Keratinocyte (primary cell): Measurements from ENCODE around the gene MYO15B. TPM values are rescaled to one million over a fixed set of nuclear protein-coding genes. Genes with fewer than 3 reads are reported as not detected.

ENCODE experiments used
- DNase-seq: peaks from one replicate; pipeline ENCODE4 v3.0.0-alpha.2; 2011; ENCODE audit warnings: low read depth, missing footprints, low spot score
- FAIRE-seq: peaks from 2 replicates; lab custom pipeline; 2011; peaks lifted over from hg19 to GRCh38; lab: Jason Lieb, UNC
- H2AFZ ChIP-seq: 2 replicates; pipeline ENCODE4 v1.6.0; 2012; ENCODE audit warnings: low read length, control low read depth, inconsistent platforms; ENCODE audit not compliant: control insufficient read depth
- H3K27ac ChIP-seq: 2 replicates; pipeline ENCODE4 v1.5.1; 2011; ENCODE audit warnings: low read length; ENCODE audit not compliant: control insufficient read depth, insufficient read depth
- H3K27me3 ChIP-seq: 3 replicates; pipeline ENCODE4 v1.6.0; 2011; ENCODE audit warnings: low read length; ENCODE audit not compliant: control insufficient read depth, insufficient read depth; ENCODE audit errors: extremely low read depth
- H3K36me3 ChIP-seq, 2 experiments: 2 replicates in 1 of 2; 3 replicates in 1 of 2; pipeline ENCODE4 v1.5.1; 2011; ENCODE audit warnings: low read length in 2 of 2, mild to moderate bottlenecking in 1 of 2; ENCODE audit not compliant: control insufficient read depth in 2 of 2, insufficient read depth in 2 of 2; ENCODE audit errors: extremely low read depth in 1 of 2
- H3K4me1 ChIP-seq: 3 replicates; pipeline ENCODE4 v1.5.1; 2011; ENCODE audit warnings: low read length; ENCODE audit not compliant: control insufficient read depth, insufficient read depth; ENCODE audit errors: extremely low read depth
- H3K4me2 ChIP-seq: 3 replicates; pipeline ENCODE4 v1.6.0; 2011; ENCODE audit warnings: low read depth, low read length; ENCODE audit not compliant: control insufficient read depth, insufficient read depth; ENCODE audit errors: extremely low read depth
- H3K4me3 ChIP-seq, 3 experiments: fragments of 200-600 bp in 1 of 3; sonication (generic) in 1 of 3; 2 replicates in 2 of 3; 3 replicates in 1 of 3; pipeline ENCODE4 v1.5.1; 2011 to 2016; ENCODE audit warnings: low read length in 3 of 3, mild to moderate bottlenecking in 3 of 3, control low read depth in 2 of 3, inconsistent platforms in 1 of 3, low read depth in 1 of 3, mixed read lengths in 1 of 3, mixed run types in 1 of 3, moderate library complexity in 1 of 3; ENCODE audit not compliant: control insufficient read depth in 2 of 3, insufficient read depth in 2 of 3; ENCODE audit errors: extremely low read depth in 1 of 3
- H3K79me2 ChIP-seq: 2 replicates; pipeline ENCODE4 v1.6.0; 2012; ENCODE audit warnings: low read length; ENCODE audit not compliant: control insufficient read depth, insufficient read depth
- H3K9ac ChIP-seq: 3 replicates; pipeline ENCODE4 v1.6.0; 2011; ENCODE audit warnings: low read length; ENCODE audit not compliant: control insufficient read depth, insufficient read depth; ENCODE audit errors: extremely low read depth
- H3K9me1 ChIP-seq: 3 replicates; pipeline ENCODE4 v1.6.0; 2011; ENCODE audit warnings: low read length; ENCODE audit not compliant: control insufficient read depth, insufficient read depth; ENCODE audit errors: extremely low read depth
- H3K9me3 ChIP-seq: 2 replicates; pipeline ENCODE4 v1.5.1; 2012; ENCODE audit warnings: low read depth, low read length; ENCODE audit not compliant: control insufficient read depth
- H4K20me1 ChIP-seq: 3 replicates; pipeline ENCODE4 v1.6.0; 2011; ENCODE audit warnings: low read length; ENCODE audit not compliant: control insufficient read depth, insufficient read depth; ENCODE audit errors: extremely low read depth
- EZH2 ChIP-seq: IDR thresholded peaks from one replicate; pipeline ENCODE4 v1.6.1; 2012; ENCODE audit warnings: inconsistent platforms, mild to moderate bottlenecking, low read length, moderate library complexity
- dilution Hi-C: fragments of 300-500 bp; cut with MboI; formaldehyde crosslinking; loops from one replicate; pipeline ENCODE4 v1.7.0; 2020; ENCODE audit warnings: low sequenced_read_pairs; ENCODE audit not compliant: extremely low pct_ligation_motif_present
- polyA plus RNA-seq, 5 experiments: library from polyadenylated mRNA; depleted of rRNA in 3 of 5; stranded (reverse) in 3 of 5; stranded (forward) in 1 of 5; unstranded in 1 of 5; fragments of >200 nt; gene quantifications; 1 replicate in 1 of 5; 2 replicates in 3 of 5; 3 replicates in 1 of 5; pipeline versions ENCODE4 v1.2.1 to v1.2.3, GENCODE V29; 2011 to 2012; ENCODE audit warnings: missing spikeins in 2 of 5, low read depth in 1 of 5, low replicate concordance in 1 of 5
- TF ChIP-seq, protein P1 (sequence below), 3 experiments: IDR thresholded peaks in 1 of 3; conservative IDR thresholded peaks in 1 of 3; optimal IDR thresholded peaks in 1 of 3; 2 replicates in 2 of 3; 3 replicates in 1 of 3; pipeline versions ENCODE3 to v1.5.1; 2011; ENCODE audit warnings: low read length in 3 of 3, mild to moderate bottlenecking in 3 of 3, moderate library complexity in 2 of 3, control low read depth in 1 of 3, inconsistent platforms in 1 of 3; ENCODE audit not compliant: insufficient read depth in 2 of 3; ENCODE audit errors: extremely low read depth in 1 of 3

Gene MYO15B
- polyA plus RNA-seq, 1 donor (not counting 4 experiments of a cell fraction or from before 2014, with no cell fraction given) = 0.14 TPM

DNA sequence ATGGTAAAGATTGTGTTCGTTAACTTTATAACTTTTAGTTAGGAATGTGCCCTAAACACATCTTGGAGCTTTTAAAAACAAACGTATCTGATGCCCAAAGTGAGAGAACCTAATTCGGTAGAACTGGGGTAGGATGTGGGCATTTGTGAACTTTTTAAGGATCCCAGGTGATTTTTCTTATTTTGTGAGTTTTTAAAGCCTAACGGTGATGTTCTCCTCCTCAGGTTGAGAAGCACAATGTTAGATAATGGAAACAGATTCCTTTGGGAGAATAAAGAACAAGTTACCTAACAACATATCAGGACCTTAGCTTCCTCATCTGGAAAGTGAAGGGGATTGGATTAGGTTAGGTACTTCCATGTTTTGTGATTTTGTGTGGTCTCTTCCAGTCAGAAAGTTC is 80.2 kb downstream of the MYO15B start:
- peak overlapping the region; percentile 97 for H3K9ac ChIP-seq
- DNase-seq = no peak
- TF ChIP-seq, protein P1, sequence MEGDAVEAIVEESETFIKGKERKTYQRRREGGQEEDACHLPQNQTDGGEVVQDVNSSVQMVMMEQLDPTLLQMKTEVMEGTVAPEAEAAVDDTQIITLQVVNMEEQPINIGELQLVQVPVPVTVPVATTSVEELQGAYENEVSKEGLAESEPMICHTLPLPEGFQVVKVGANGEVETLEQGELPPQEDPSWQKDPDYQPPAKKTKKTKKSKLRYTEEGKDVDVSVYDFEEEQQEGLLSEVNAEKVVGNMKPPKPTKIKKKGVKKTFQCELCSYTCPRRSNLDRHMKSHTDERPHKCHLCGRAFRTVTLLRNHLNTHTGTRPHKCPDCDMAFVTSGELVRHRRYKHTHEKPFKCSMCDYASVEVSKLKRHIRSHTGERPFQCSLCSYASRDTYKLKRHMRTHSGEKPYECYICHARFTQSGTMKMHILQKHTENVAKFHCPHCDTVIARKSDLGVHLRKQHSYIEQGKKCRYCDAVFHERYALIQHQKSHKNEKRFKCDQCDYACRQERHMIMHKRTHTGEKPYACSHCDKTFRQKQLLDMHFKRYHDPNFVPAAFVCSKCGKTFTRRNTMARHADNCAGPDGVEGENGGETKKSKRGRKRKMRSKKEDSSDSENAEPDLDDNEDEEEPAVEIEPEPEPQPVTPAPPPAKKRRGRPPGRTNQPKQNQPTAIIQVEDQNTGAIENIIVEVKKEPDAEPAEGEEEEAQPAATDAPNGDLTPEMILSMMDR (optimal IDR thresholded peaks at IDR 0.05 in 1 of 3, IDR thresholded peaks at IDR 0.05 in 1 of 3, conservative IDR thresholded peaks at IDR 0.05 in 1 of 3; ENCODE audit: extremely low read depth in 1 of 3, insufficient read depth in 2 of 3, low read length in 3 of 3) = no peak
- no peak for TF ChIP-seq EZH2
- H4K20me1 ChIP-seq = peaks cover 4% of the 10 kb centered on the region
- peak overlapping the region; percentile 95 for H3K27ac ChIP-seq
- H3K4me1 ChIP-seq = peaks cover 16% of the 10 kb centered on the region
- no peak for FAIRE-seq
- H3K9me1 ChIP-seq = no peaks in the 10 kb centered on the region
- H2AFZ ChIP-seq = no peak overlapping the region
- peak overlapping the region; percentile 98 for H3K4me2 ChIP-seq
- peaks cover 14 to 39% of the 10 kb centered on the region in 2 experiments for H3K36me3 ChIP-seq
- H3K27me3 ChIP-seq = no peaks in the 10 kb centered on the region
- H3K9me3 ChIP-seq = no peaks in the 10 kb centered on the region
- dilution Hi-C loops = no loop called here
- peaks cover 69% of the 10 kb centered on the region for H3K79me2 ChIP-seq
- peak overlapping the region; percentile 84 to 98 (median 98) for H3K4me3 ChIP-seq

DNA sequence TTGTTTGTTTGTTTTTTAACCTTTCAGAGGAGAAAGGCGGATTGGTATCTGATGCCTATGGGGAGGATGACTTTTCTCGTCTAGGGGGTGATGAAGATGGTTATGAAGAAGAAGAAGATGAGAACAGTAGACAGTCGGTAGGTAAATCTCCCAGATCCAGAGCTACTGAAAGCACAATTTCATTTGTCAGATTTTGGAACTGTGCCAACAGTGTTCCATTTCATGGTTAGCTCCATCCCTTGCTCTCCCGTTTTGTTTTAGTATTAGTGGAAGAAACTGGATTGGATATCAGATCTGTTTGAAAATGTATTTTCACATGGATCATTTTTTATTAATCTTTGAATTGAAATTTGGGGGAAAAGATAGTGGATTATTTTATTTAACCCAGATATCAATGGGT is 80.9 kb downstream of the MYO15B start:
- Histone ChIP-seq H3K9me1 (no peaks in the 10 kb centered on the region), H4K20me1 (peaks cover 4% of the 10 kb centered on the region), H3K9ac (peak overlapping the region; percentile 97), H3K27ac (peak overlapping the region; percentile 95), H3K27me3 (no peaks in the 10 kb centered on the region), H3K36me3 (peaks cover 20 to 39% of the 10 kb centered on the region in 2 experiments), H2AFZ (no peak overlapping the region), H3K4me1 (peaks cover 16% of the 10 kb centered on the region), H3K4me3 (peak overlapping the region; percentile 84 to 98 (median 98)), H3K4me2 (peak overlapping the region; percentile 98), H3K79me2 (peaks cover 75% of the 10 kb centered on the region), H3K9me3 (no peaks in the 10 kb centered on the region)
- no peak for DNase-seq
- TF ChIP-seq EZH2 = no peak
- TF ChIP-seq, protein P1 (optimal IDR thresholded peaks at IDR 0.05 in 1 of 3, IDR thresholded peaks at IDR 0.05 in 1 of 3, conservative IDR thresholded peaks at IDR 0.05 in 1 of 3; ENCODE audit: extremely low read depth in 1 of 3, insufficient read depth in 2 of 3, low read length in 3 of 3) = no peak
- no peak for FAIRE-seq
- dilution Hi-C loops = no loop called here
